Mucosa of stomach (tissue), 1 donor: Measurements from ENCODE around the gene EXOC1.
A peak's percentile ranks its signal among the peaks of the same experiment; 100 is the strongest.

Experiments used
- H3K27me3 ChIP-seq: one replicate; pipeline ENCODE4 v1.7.0; 2013; ENCODE audit warnings: mild to moderate bottlenecking, low read length; ENCODE audit not compliant: control insufficient read depth, insufficient read depth
- H3K36me3 ChIP-seq: one replicate; pipeline ENCODE4 v1.7.0; 2013; ENCODE audit warnings: low read length; ENCODE audit not compliant: control insufficient read depth, insufficient read depth
- H3K4me1 ChIP-seq: one replicate; pipeline ENCODE4 v1.7.0; 2013; ENCODE audit warnings: mild to moderate bottlenecking, low read length; ENCODE audit not compliant: control insufficient read depth, insufficient read depth
- H3K4me3 ChIP-seq: one replicate; pipeline ENCODE4 v1.7.0; 2013; ENCODE audit warnings: low read length
- H3K9ac ChIP-seq: one replicate; pipeline ENCODE4 v1.7.0; 2013; ENCODE audit warnings: mild to moderate bottlenecking, low read length, moderate library complexity
- H3K9me3 ChIP-seq: one replicate; pipeline ENCODE4 v1.7.0; 2013; ENCODE audit warnings: mild to moderate bottlenecking, low read length, moderate library complexity; ENCODE audit not compliant: control insufficient read depth
- donor health status: Pancreatic carcinoma.

Gene EXOC1

GRCh38 chr4:55853484-55854046 lies at the start of gene EXOC1:
TSS of gene EXOC1 (plus strand) at chr4:55853648. CDS start at chr4:55858324, 4,676 bp downstream.
- Histone ChIP-seq H3K9me3 (no peaks in the 10 kb centered on the region), H3K4me1 (peaks cover 8% of the 10 kb centered on the region), H3K36me3 (no peaks in the 10 kb centered on the region), H3K9ac (peak within 1 kb of the TSS; percentile 90), H3K27me3 (peaks cover 6% of the 10 kb centered on the region), H3K4me3 (peak within 1 kb of the TSS; percentile 93)

DNA sequence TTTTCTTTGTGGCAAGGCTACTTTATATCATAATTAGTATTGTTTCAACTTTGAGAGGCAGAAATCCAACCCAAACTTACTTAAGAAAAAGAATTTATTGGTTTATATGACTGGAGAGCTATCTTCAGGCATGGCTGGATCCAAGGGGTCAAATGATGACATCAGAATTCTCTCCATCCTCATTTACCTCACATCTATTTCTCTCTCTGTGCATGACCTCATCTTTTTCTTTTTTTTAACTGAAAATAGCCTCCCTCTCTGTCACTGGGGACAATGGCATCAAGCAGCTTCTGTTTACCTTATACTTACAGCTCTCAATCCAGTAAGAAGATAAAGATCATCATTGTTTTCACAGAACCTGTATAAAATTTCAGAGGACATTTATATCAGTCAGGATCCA lies 45.9 kb upstream of the EXOC1 start:
- H3K36me3 ChIP-seq = no peaks in the 10 kb centered on the region
- H3K4me3 ChIP-seq = no peak overlapping the region
- no peaks in the 10 kb centered on the region for H3K4me1 ChIP-seq
- no peaks in the 10 kb centered on the region for H3K9me3 ChIP-seq
- no peaks in the 10 kb centered on the region for H3K27me3 ChIP-seq
- no peak overlapping the region for H3K9ac ChIP-seq

- no peak overlapping the region for H3K9ac ChIP-seq
- no peaks in the 10 kb centered on the region for H3K27me3 ChIP-seq
- H3K36me3 ChIP-seq = no peaks in the 10 kb centered on the region
- no peak overlapping the region for H3K4me3 ChIP-seq
- no peaks in the 10 kb centered on the region for H3K4me1 ChIP-seq
- H3K9me3 ChIP-seq = no peaks in the 10 kb centered on the region
Measured at GRCh38 chr4:55808186-55808585, 45.3 kb upstream of the EXOC1 start.

DNA sequence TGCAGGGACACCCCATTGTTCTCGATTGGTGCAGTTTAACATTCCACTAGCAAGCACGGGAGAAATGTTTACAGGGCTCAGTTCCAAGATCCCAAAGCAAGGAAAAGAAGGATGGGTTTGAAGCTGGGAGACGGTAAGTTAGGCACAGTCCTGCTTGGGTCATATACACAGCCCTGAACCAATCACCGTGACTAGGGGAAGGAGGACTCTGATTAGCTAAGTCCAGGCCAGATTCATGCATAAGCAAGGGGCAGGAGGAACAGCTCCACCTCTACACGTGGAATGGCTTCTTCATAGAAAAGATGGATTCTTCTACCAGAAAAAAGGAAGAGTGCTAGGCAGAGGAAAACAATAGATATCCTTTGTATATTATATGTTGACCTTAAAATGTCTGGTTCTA lies 44.8 kb upstream of the EXOC1 start:
- Histone ChIP-seq H3K4me1 (no peaks in the 10 kb centered on the region), H3K27me3 (no peaks in the 10 kb centered on the region), H3K9ac (no peak overlapping the region), H3K36me3 (no peaks in the 10 kb centered on the region), H3K4me3 (no peak overlapping the region), H3K9me3 (no peaks in the 10 kb centered on the region)

GRCh38 chr4:55817691-55818090 lies 35.8 kb upstream of the EXOC1 start:
- Histone ChIP-seq H3K36me3 (no peaks in the 10 kb centered on the region), H3K9me3 (no peaks in the 10 kb centered on the region), H3K9ac (no peak overlapping the region), H3K4me3 (no peak overlapping the region), H3K27me3 (no peaks in the 10 kb centered on the region), H3K4me1 (no peaks in the 10 kb centered on the region)

DNA sequence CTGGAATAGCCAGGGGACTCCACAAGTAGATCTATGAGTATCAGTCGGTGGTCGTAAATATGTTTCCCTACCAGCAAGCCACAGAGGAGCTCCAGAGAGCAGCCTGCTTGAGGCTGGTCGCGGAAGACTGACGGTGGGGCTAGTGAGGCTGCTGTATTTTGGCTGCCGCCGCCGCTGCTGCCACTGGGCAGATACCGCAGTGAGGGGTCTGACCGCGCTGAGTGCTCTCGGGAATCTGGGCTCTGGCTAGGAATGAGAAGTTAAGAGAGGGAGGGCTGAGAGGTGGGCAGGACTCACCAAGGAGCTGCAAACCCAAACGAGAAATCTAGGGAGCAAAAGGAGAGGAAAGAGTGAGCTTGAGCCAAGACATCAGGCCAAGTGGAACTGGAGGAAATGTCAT lies 33.8 kb upstream of the EXOC1 start, which contains the start of gene EXOC1L:
Gene EXOC1L, plus strand, starts transcription at position 157 of the 400 bp plus-strand sequence. Its CDS starts 237 bp downstream, at position 394.
- Histone ChIP-seq H3K9me3 (no peaks in the 10 kb centered on the region), H3K36me3 (no peaks in the 10 kb centered on the region), H3K9ac (no peak within 1 kb of the TSS), H3K4me3 (no peak within 1 kb of the TSS), H3K4me1 (no peaks in the 10 kb centered on the region), H3K27me3 (no peaks in the 10 kb centered on the region)

DNA sequence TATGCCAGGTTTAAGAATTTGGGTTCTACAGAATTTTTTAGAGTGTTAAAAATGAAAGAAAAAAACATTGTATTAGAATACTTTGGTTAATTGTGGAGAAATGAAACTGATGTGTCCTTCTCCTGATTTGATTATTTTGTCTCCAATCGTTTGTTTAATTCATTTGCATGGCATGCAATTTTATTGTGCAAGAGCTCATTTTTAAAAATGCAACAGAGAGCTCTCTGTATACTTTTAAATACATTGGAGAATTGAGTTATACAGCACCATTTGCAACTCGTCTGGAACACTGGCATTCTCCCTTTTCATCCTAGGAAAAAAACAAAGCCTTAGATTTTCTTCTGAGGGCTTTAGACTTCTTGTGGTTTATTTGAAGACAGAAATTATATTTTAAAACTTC lies 33.2 kb upstream of the EXOC1 start:
- no peaks in the 10 kb centered on the region for H3K27me3 ChIP-seq
- no peaks in the 10 kb centered on the region for H3K36me3 ChIP-seq
- no peak overlapping the region for H3K4me3 ChIP-seq
- H3K9me3 ChIP-seq = no peaks in the 10 kb centered on the region
- H3K4me1 ChIP-seq = no peaks in the 10 kb centered on the region
- H3K9ac ChIP-seq = no peak overlapping the region

- no peaks in the 10 kb centered on the region for H3K9me3 ChIP-seq
- no peak overlapping the region for H3K4me3 ChIP-seq
- H3K9ac ChIP-seq = no peak overlapping the region
- no peaks in the 10 kb centered on the region for H3K4me1 ChIP-seq
- no peaks in the 10 kb centered on the region for H3K27me3 ChIP-seq
- no peaks in the 10 kb centered on the region for H3K36me3 ChIP-seq
Measured at GRCh38 chr4:55822329-55822728, 31.1 kb upstream of the EXOC1 start.

- Histone ChIP-seq H3K9ac (no peak overlapping the region), H3K4me1 (no peaks in the 10 kb centered on the region), H3K9me3 (no peaks in the 10 kb centered on the region), H3K4me3 (no peak overlapping the region), H3K27me3 (no peaks in the 10 kb centered on the region), H3K36me3 (no peaks in the 10 kb centered on the region)
Measured at GRCh38 chr4:55824865-55825264, 28.6 kb upstream of the EXOC1 start.

GRCh38 chr4:55826986-55827385 lies 26.5 kb upstream of the EXOC1 start:
- H3K27me3 ChIP-seq = no peaks in the 10 kb centered on the region
- H3K9me3 ChIP-seq = no peaks in the 10 kb centered on the region
- no peaks in the 10 kb centered on the region for H3K4me1 ChIP-seq
- no peaks in the 10 kb centered on the region for H3K36me3 ChIP-seq
- no peak overlapping the region for H3K4me3 ChIP-seq
- no peak overlapping the region for H3K9ac ChIP-seq

DNA sequence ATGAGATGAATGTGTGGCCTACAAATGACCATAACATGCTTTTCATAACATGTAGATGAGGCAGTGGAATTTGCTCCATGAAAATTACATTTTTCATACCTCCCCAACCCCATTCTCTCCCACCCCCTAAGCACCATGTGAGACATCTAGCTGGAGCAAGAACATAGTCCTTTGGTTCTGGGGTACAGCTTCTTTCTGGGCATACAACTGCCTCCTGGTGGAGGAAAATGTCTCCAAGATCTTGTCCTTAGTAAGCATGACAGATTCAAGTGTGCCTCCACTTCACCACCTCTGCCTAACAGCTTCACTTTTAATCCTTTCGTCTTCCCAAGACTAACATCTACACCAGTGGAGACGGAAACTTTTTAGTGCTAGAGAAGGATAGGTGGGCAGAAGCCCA lies 25.9 kb upstream of the EXOC1 start:
- no peaks in the 10 kb centered on the region for H3K27me3 ChIP-seq
- no peak overlapping the region for H3K4me3 ChIP-seq
- H3K9ac ChIP-seq = no peak overlapping the region

DNA sequence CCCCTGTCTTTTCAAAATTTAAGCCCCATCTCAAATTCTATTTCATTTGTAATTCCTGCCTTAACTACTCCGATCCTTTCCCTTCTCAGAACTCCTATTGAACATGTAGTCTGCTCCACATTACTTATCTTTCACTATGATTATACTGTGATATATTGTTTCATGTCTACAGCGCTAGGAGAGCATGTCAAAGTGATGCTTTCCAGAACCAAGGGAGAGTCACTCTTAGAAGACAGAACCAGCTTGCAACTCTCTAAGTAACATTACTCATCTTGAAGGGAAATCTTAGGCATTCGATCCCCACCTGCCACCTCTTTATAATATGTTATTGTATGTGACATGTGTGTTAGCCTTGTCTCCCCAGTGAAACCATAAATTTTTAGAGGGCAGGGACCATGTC lies 23.4 kb upstream of the EXOC1 start:
- H3K36me3 ChIP-seq = no peaks in the 10 kb centered on the region
- no peaks in the 10 kb centered on the region for H3K4me1 ChIP-seq
- H3K9me3 ChIP-seq = no peaks in the 10 kb centered on the region
- H3K9ac ChIP-seq = no peak overlapping the region
- H3K27me3 ChIP-seq = no peaks in the 10 kb centered on the region
- no peak overlapping the region for H3K4me3 ChIP-seq

More for the DNA sequence above, 25.9 kb upstream of the EXOC1 start:
- no peaks in the 10 kb centered on the region for H3K9me3 ChIP-seq
- no peaks in the 10 kb centered on the region for H3K36me3 ChIP-seq
- no peaks in the 10 kb centered on the region for H3K4me1 ChIP-seq

GRCh38 chr4:55830716-55831115 lies 22.7 kb upstream of the EXOC1 start:
- H3K27me3 ChIP-seq = no peaks in the 10 kb centered on the region
- no peak overlapping the region for H3K9ac ChIP-seq
- H3K9me3 ChIP-seq = no peaks in the 10 kb centered on the region
- H3K4me1 ChIP-seq = no peaks in the 10 kb centered on the region
- no peak overlapping the region for H3K4me3 ChIP-seq
- no peaks in the 10 kb centered on the region for H3K36me3 ChIP-seq
